HCT116 (cell line): ENCODE results near the gene SNTG2. TPM values are rescaled to one million over a fixed set of nuclear protein-coding genes. Genes with fewer than 3 reads are reported as not detected.

ENCODE experiments used
- ATAC-seq: fragments of 200-7000 bp; cut with Tn5 transposase; 2 replicates; pipeline ENCODE4 v1.9.1; 2020; ENCODE audit warnings: mild to moderate bottlenecking, moderate library complexity
- BruUV-seq: library from RNA; stranded (reverse); fragments of 400-500 nt; replicated peaks from 2 replicates; lab custom pipeline; 2021; lab: Mats Ljungman, UMichigan
- CTCF ChIA-PET: fragments of 300-600 bp; sonication (Branson Sonifier 250); formaldehyde crosslinking; loops from one replicate; lab custom pipeline; 2021; ENCODE audit warnings: antibody characterized with exemption; lab: Charles Lee
- POLR2A ChIA-PET: fragments of 300-600, 350-600 bp; sonication (Branson Sonifier 250); formaldehyde crosslinking; loops from one replicate; lab custom pipeline; 2021; ENCODE audit warnings: antibody characterized with exemption; lab: Charles Lee
- RAD21 ChIA-PET, 2 experiments: fragments of 300-600 bp; sonication (Branson Sonifier 250); formaldehyde crosslinking; loops; one replicate each; lab custom pipeline; 2023; ENCODE audit warnings: low total read pairs in 2 of 2; ENCODE audit not compliant: uncharacterized antibody in 2 of 2, unreplicated experiment in 2 of 2, low non-redundant PET in 1 of 2; lab: Charles Lee
- DNase-seq: peaks from one replicate; pipeline ENCODE4 v3.0.0-alpha.2; 2010; ENCODE audit warnings: low read depth, low spot score
- H2AFZ ChIP-seq: fragments of 200-600 bp; shearing (Covaris generic), sonication (generic); 2 replicates; pipeline ENCODE4 v1.6.1; 2017; ENCODE audit warnings: low read depth, mixed run types, mixed read lengths, antibody characterized with exemption, low read length; ENCODE audit not compliant: poor library complexity, severe bottlenecking
- H3K27ac ChIP-seq: 2 replicates; pipeline ENCODE4 v1.5.1; 2012; ENCODE audit warnings: low read depth, low read length
- H3K27me3 ChIP-seq: fragments of 200-600 bp; sonication (generic); 2 replicates; pipeline ENCODE4 v1.6.1; 2016; ENCODE audit warnings: mixed run types, low read length, mixed read lengths; ENCODE audit not compliant: insufficient read depth
- H3K36me3 ChIP-seq, 2 experiments: fragments of 200-500 bp in 1 of 2; fragments of 200-600 bp in 1 of 2; sonication (Bioruptor generic) in 1 of 2; sonication (generic) in 1 of 2; 2 replicates each; pipeline versions ENCODE4 v1.5.1 to v1.6.1; 2014 to 2016; ENCODE audit warnings: low read length in 2 of 2, inconsistent platforms in 1 of 2, mixed read lengths in 1 of 2, mixed run types in 1 of 2; ENCODE audit not compliant: insufficient read depth in 2 of 2, control insufficient read depth in 1 of 2
- H3K4me1 ChIP-seq, 2 experiments: fragments of 200-600 bp in 1 of 2; sonication (generic) in 1 of 2; 2 replicates each; pipeline versions ENCODE4 v1.5.1 to v1.6.1; 2012 to 2017; ENCODE audit warnings: low read length in 2 of 2, inconsistent platforms in 1 of 2, mild to moderate bottlenecking in 1 of 2, mixed read lengths in 1 of 2, mixed run types in 1 of 2, moderate library complexity in 1 of 2; ENCODE audit not compliant: insufficient read depth in 2 of 2, control insufficient read depth in 1 of 2
- H3K4me2 ChIP-seq: fragments of 200-600 bp; sonication (generic); 2 replicates; pipeline ENCODE4 v1.6.1; 2017; ENCODE audit warnings: mixed run types, low read length, mixed read lengths
- H3K4me3 ChIP-seq, 2 experiments: fragments of 200-600 bp in 1 of 2; sonication (generic) in 1 of 2; replicated peaks in 1 of 2; 2 replicates each; pipeline ENCODE4 v1.5.1; 2011 to 2016; ENCODE audit warnings: low read length in 2 of 2, control low read depth in 1 of 2, low read depth in 1 of 2, mild to moderate bottlenecking in 1 of 2, mixed read lengths in 1 of 2, mixed run types in 1 of 2
- H3K79me2 ChIP-seq: fragments of 200-600 bp; sonication (generic); 2 replicates; pipeline ENCODE4 v1.6.1; 2017; ENCODE audit warnings: mild to moderate bottlenecking, mixed run types, low read length, moderate library complexity, mixed read lengths; ENCODE audit not compliant: insufficient read depth
- H3K9ac ChIP-seq: fragments of 200-600 bp; sonication (generic); 2 replicates; pipeline ENCODE4 v1.6.1; 2016; ENCODE audit warnings: low read length, mixed read lengths
- H3K9me2 ChIP-seq: fragments of 200-600 bp; sonication (generic), shearing (Covaris generic); 2 replicates; pipeline ENCODE4 v1.6.1; 2017; ENCODE audit warnings: mixed run types, mild to moderate bottlenecking, moderate library complexity; ENCODE audit not compliant: insufficient read depth
- H3K9me3 ChIP-seq, 2 experiments: fragments of 200-500 bp in 1 of 2; fragments of 200-600 bp in 1 of 2; sonication (Bioruptor generic) in 1 of 2; sonication (generic) in 1 of 2; 2 replicates each; pipeline ENCODE4 v1.6.1; 2014 to 2017; ENCODE audit warnings: low read length in 2 of 2, mixed read lengths in 2 of 2, inconsistent platforms in 1 of 2, low read depth in 1 of 2, mild to moderate bottlenecking in 1 of 2, mixed run types in 1 of 2, moderate library complexity in 1 of 2; ENCODE audit not compliant: control insufficient read depth in 1 of 2, insufficient read depth in 1 of 2
- H4K20me1 ChIP-seq: fragments of 200-600 bp; sonication (generic), shearing (Covaris generic); 2 replicates; pipeline ENCODE4 v1.6.1; 2017; ENCODE audit warnings: mixed run types, mild to moderate bottlenecking, moderate library complexity; ENCODE audit not compliant: insufficient read depth
- CBX3 ChIP-seq: IDR thresholded peaks from 2 replicates; pipeline ENCODE4 v1.6.1; 2012; ENCODE audit warnings: low read depth
- ELF1 ChIP-seq: IDR thresholded peaks from 2 replicates; pipeline ENCODE4 v1.6.1; 2012; ENCODE audit warnings: low read depth, borderline replicate concordance
- EZH2 ChIP-seq: fragments of 200-600 bp; sonication (generic); IDR thresholded peaks from 2 replicates; pipeline ENCODE4 v1.6.1; 2017; ENCODE audit warnings: antibody characterized with exemption, mixed run types
- EZH2phosphoT487 ChIP-seq: fragments of 200-600 bp; IDR thresholded peaks from 2 replicates; pipeline ENCODE4 v1.6.1; 2018; ENCODE audit warnings: antibody characterized with exemption, borderline replicate concordance
- FOSL1 ChIP-seq: IDR thresholded peaks from 2 replicates; pipeline ENCODE4 v1.6.1; 2012; ENCODE audit warnings: low read depth
- POLR2AphosphoS5 ChIP-seq: IDR thresholded peaks from 2 replicates; pipeline ENCODE4 v1.6.1; 2011; ENCODE audit warnings: mild to moderate bottlenecking, low read depth, low read length, moderate library complexity
- RAD21 ChIP-seq: IDR thresholded peaks from 2 replicates; pipeline ENCODE4 v1.6.1; 2012; ENCODE audit warnings: low read depth, mild to moderate bottlenecking
- SP1 ChIP-seq: IDR thresholded peaks from 2 replicates; pipeline ENCODE4 v1.6.1; 2012; ENCODE audit warnings: low read depth
- SRF ChIP-seq: IDR thresholded peaks from 2 replicates; pipeline ENCODE4 v1.6.1; 2012; ENCODE audit warnings: low read depth
- YY1 ChIP-seq: IDR thresholded peaks from 2 replicates; pipeline ENCODE4 v1.6.1; 2011; ENCODE audit warnings: low read length, low read depth, moderate library complexity, mild to moderate bottlenecking; ENCODE audit not compliant: insufficient replicate concordance; ENCODE audit errors: extremely low read depth
- ZFX ChIP-seq: fragments of 450-650 bp; IDR thresholded peaks from 2 replicates; pipeline ENCODE4 v1.6.1; 2017
- intact Hi-C: fragments of 100-400 bp; cut with micrococcal nuclease; formaldehyde crosslinking; loops from 2 replicates; pipeline ENCODE4 v1.10.0; 2022
- total RNA-seq: library from RNA; stranded (reverse); gene quantifications from one replicate; pipeline ENCODE4 v1.2.1, GENCODE V29; 2021; ENCODE audit not compliant: unreplicated experiment
- TF ChIP-seq, protein P1 (sequence below): IDR thresholded peaks from 2 replicates; pipeline ENCODE4 v1.6.1; 2012
- TF ChIP-seq, protein P2 (sequence below), 3 experiments: fragments of 200-600 bp in 1 of 3; sonication (generic) in 1 of 3; IDR thresholded peaks in 2 of 3; conservative IDR thresholded peaks in 1 of 3; 2 replicates each; pipeline ENCODE4 v1.5.1; 2012 to 2017; ENCODE audit warnings: low read depth in 2 of 3, low read length in 2 of 3, antibody characterized with exemption in 1 of 3, borderline replicate concordance in 1 of 3, control low read depth in 1 of 3, mild to moderate bottlenecking in 1 of 3, mixed read lengths in 1 of 3, mixed run types in 1 of 3, moderate library complexity in 1 of 3; ENCODE audit not compliant: insufficient read depth in 1 of 3
- TF ChIP-seq, protein P3 (sequence below): IDR thresholded peaks from 2 replicates; pipeline ENCODE4 v1.6.1; 2012; ENCODE audit warnings: low read depth
- TF ChIP-seq, protein P4 (sequence below): IDR thresholded peaks from 2 replicates; pipeline ENCODE4 v1.6.1; 2012

SNTG2 gene
- total RNA-seq, 1 experiment from 2014 or later, result not detected

DNA sequence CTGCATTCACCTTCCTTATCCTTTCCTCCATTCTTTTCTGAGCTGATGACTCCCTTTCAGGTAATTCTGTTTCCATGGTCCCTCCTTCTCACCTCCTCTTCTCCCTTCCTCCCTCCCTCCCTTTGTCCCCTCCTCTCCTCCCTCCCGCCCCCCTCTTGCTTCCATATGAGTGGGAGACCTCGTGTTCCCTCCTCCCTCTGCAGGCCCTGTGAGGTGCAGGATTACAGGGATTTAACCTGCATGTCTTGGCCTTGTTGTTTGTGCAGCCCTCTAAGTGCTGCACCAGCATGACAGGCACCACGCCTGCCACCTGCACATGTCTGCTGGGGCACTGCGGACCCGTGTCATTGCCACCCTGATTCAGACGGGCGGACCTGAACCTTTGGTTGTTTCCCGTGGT is 103.1 kb downstream of the SNTG2 start:
- ChIA-PET CTCF (no interaction called here), POLR2A (no interaction called here), RAD21 (no interaction called here)
- Histone ChIP-seq H3K4me2 (no peak overlapping the region), H3K27me3 (no peaks in the 10 kb centered on the region; the same call in 1 of the 2 replicates), H3K9me2 (no peaks in the 10 kb centered on the region), H3K9ac (no peak overlapping the region), H3K4me1 (peaks cover 0 to 8% of the 10 kb centered on the region in 2 experiments; a peak in 3 of 4 replicates), H3K79me2 (no peaks in the 10 kb centered on the region), H3K36me3 (no peaks in the 10 kb centered on the region), H3K27ac (no peak overlapping the region), H2AFZ (no peak overlapping the region), H3K9me3 (no peaks in the 10 kb centered on the region), H4K20me1 (no peaks in the 10 kb centered on the region), H3K4me3 (no peak overlapping the region)
- no peak for ATAC-seq
- intact Hi-C loops, result no loop called here
- no TSS peak for BruUV-seq
- TF ChIP-seq, protein P1, sequence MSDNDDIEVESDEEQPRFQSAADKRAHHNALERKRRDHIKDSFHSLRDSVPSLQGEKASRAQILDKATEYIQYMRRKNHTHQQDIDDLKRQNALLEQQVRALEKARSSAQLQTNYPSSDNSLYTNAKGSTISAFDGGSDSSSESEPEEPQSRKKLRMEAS, result no peak
- TF ChIP-seq, protein P2, sequence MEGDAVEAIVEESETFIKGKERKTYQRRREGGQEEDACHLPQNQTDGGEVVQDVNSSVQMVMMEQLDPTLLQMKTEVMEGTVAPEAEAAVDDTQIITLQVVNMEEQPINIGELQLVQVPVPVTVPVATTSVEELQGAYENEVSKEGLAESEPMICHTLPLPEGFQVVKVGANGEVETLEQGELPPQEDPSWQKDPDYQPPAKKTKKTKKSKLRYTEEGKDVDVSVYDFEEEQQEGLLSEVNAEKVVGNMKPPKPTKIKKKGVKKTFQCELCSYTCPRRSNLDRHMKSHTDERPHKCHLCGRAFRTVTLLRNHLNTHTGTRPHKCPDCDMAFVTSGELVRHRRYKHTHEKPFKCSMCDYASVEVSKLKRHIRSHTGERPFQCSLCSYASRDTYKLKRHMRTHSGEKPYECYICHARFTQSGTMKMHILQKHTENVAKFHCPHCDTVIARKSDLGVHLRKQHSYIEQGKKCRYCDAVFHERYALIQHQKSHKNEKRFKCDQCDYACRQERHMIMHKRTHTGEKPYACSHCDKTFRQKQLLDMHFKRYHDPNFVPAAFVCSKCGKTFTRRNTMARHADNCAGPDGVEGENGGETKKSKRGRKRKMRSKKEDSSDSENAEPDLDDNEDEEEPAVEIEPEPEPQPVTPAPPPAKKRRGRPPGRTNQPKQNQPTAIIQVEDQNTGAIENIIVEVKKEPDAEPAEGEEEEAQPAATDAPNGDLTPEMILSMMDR (IDR thresholded peaks at IDR 0.05 in 2 of 3, conservative IDR thresholded peaks at IDR 0.05 in 1 of 3; ENCODE audit: borderline replicate concordance in 1 of 3, insufficient read depth in 1 of 3, low read depth in 2 of 3, low read length in 2 of 3), result no peak
- TF ChIP-seq POLR2AphosphoS5 (no peak), SP1 (no peak), SRF (no peak), ELF1 (no peak), CBX3 (no peak)
- no peak for DNase-seq

DNA sequence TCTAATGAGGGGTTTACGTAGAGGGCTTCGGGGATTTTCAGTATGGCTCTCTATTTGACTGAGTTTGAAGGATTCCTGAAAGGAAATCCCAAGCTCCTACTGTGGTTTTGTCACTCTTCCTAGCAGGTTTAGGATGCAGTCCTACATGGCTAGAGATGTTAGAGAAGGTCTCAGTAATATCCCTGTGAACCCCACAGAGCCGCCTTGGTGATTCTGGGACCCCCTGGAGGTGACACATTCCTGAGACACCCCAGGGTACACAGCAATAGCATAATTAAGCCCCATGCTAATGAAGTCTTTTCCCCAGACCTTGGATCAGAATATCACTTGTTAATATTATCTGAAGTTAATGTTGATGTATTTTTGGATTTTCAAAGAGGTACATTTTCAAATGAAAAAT is 103.8 kb downstream of the SNTG2 start:
- Histone ChIP-seq H3K9me3 (no peaks in the 10 kb centered on the region), H3K9ac (no peak overlapping the region), H3K4me2 (no peak overlapping the region), H2AFZ (no peak overlapping the region), H3K36me3 (no peaks in the 10 kb centered on the region), H3K27me3 (peaks cover 5% of the 10 kb centered on the region), H3K27ac (no peak overlapping the region), H3K4me3 (no peak overlapping the region), H3K9me2 (no peaks in the 10 kb centered on the region), H3K79me2 (no peaks in the 10 kb centered on the region), H3K4me1 (peaks cover 0 to 8% of the 10 kb centered on the region in 2 experiments; a peak in 3 of 4 replicates), H4K20me1 (no peaks in the 10 kb centered on the region)
- DNase-seq (no peak), ATAC-seq (no peak)
- no TSS peak for BruUV-seq
- ChIA-PET CTCF (no interaction called here), RAD21 (no interaction called here), POLR2A (no interaction called here)
- intact Hi-C loops, result no loop called here
- TF ChIP-seq, protein P3, sequence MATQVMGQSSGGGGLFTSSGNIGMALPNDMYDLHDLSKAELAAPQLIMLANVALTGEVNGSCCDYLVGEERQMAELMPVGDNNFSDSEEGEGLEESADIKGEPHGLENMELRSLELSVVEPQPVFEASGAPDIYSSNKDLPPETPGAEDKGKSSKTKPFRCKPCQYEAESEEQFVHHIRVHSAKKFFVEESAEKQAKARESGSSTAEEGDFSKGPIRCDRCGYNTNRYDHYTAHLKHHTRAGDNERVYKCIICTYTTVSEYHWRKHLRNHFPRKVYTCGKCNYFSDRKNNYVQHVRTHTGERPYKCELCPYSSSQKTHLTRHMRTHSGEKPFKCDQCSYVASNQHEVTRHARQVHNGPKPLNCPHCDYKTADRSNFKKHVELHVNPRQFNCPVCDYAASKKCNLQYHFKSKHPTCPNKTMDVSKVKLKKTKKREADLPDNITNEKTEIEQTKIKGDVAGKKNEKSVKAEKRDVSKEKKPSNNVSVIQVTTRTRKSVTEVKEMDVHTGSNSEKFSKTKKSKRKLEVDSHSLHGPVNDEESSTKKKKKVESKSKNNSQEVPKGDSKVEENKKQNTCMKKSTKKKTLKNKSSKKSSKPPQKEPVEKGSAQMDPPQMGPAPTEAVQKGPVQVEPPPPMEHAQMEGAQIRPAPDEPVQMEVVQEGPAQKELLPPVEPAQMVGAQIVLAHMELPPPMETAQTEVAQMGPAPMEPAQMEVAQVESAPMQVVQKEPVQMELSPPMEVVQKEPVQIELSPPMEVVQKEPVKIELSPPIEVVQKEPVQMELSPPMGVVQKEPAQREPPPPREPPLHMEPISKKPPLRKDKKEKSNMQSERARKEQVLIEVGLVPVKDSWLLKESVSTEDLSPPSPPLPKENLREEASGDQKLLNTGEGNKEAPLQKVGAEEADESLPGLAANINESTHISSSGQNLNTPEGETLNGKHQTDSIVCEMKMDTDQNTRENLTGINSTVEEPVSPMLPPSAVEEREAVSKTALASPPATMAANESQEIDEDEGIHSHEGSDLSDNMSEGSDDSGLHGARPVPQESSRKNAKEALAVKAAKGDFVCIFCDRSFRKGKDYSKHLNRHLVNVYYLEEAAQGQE, result no peak
- no peak for TF ChIP-seq YY1
- TF ChIP-seq, protein P4, sequence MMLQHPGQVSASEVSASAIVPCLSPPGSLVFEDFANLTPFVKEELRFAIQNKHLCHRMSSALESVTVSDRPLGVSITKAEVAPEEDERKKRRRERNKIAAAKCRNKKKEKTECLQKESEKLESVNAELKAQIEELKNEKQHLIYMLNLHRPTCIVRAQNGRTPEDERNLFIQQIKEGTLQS, result no peak
- TF ChIP-seq EZH2, result no peak
- no peak for TF ChIP-seq FOSL1
- TF ChIP-seq ZFX, result no peak
- TF ChIP-seq RAD21, result no peak
- TF ChIP-seq, protein P1, result no peak
- TF ChIP-seq SRF, result no peak
- TF ChIP-seq EZH2phosphoT487, result no peak
- TF ChIP-seq CBX3, result no peak
